H1 (cell line): Measurements from ENCODE around the gene MYLK.

Experiments
- CHD2 ChIP-seq: IDR thresholded peaks from 2 replicates; pipeline ENCODE4 v1.6.1; 2012; ENCODE audit warnings: low read length, improper control_type of control experiment
- HDAC6 ChIP-seq: IDR thresholded peaks from one replicate; pipeline ENCODE4 v1.7.1; 2012; ENCODE audit warnings: low read depth, mild to moderate bottlenecking, inconsistent platforms, low read length, moderate library complexity
- JUND ChIP-seq: IDR thresholded peaks from 2 replicates; pipeline ENCODE4 v1.6.1; 2011; ENCODE audit warnings: mild to moderate bottlenecking, improper control_type of control experiment, low read length
- SIN3A ChIP-seq, 2 experiments: IDR thresholded peaks in 1 of 2; conservative IDR thresholded peaks in 1 of 2; 2 replicates each; pipeline ENCODE4 v1.6.1; 2011 to 2012; ENCODE audit warnings: low read length in 2 of 2, improper control_type of control experiment in 1 of 2, low read depth in 1 of 2, mild to moderate bottlenecking in 1 of 2
- SIX5 ChIP-seq: IDR thresholded peaks from 2 replicates; pipeline ENCODE4 v1.6.1; 2011; ENCODE audit warnings: mild to moderate bottlenecking, low read depth, low read length
- SP1 ChIP-seq: IDR thresholded peaks from 2 replicates; pipeline ENCODE4 v1.6.1; 2011; ENCODE audit warnings: low read depth, low read length
- TF ChIP-seq, protein P1 (sequence below), 3 experiments: IDR thresholded peaks; 1 replicate in 2 of 3; 2 replicates in 1 of 3; pipeline versions ENCODE4 v1.5.1 to v1.6.1; 2011; ENCODE audit warnings: low read length in 3 of 3, mild to moderate bottlenecking in 3 of 3, inconsistent platforms in 2 of 3, low read depth in 1 of 3, moderate library complexity in 1 of 3; ENCODE audit not compliant: insufficient read depth in 1 of 3; ENCODE audit errors: control extremely low read depth in 1 of 3

DNA sequence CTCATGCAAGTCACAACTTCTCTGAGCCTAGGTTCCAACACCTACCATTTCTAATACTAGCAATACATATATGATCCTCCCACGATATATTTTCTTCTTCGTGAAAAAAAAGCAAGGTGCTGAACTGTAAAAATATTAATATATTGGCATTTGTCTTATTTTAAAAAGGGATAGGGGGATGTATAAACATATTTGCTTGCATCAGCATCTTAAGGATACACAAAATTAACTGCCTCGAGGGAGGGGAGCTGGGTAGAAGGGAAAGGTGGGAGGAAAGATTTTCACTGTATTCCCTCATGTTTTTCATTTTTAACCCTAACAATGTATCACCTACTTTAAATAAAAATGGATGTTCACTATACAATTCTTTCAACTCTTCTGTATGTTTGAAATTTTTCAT is 300.6 kb downstream of the MYLK start:
- no peak for TF ChIP-seq SIX5
- no peak for TF ChIP-seq JUND
- TF ChIP-seq CHD2: no peak
- TF ChIP-seq, protein P1, sequence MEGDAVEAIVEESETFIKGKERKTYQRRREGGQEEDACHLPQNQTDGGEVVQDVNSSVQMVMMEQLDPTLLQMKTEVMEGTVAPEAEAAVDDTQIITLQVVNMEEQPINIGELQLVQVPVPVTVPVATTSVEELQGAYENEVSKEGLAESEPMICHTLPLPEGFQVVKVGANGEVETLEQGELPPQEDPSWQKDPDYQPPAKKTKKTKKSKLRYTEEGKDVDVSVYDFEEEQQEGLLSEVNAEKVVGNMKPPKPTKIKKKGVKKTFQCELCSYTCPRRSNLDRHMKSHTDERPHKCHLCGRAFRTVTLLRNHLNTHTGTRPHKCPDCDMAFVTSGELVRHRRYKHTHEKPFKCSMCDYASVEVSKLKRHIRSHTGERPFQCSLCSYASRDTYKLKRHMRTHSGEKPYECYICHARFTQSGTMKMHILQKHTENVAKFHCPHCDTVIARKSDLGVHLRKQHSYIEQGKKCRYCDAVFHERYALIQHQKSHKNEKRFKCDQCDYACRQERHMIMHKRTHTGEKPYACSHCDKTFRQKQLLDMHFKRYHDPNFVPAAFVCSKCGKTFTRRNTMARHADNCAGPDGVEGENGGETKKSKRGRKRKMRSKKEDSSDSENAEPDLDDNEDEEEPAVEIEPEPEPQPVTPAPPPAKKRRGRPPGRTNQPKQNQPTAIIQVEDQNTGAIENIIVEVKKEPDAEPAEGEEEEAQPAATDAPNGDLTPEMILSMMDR (IDR thresholded peaks at IDR 0.05; ENCODE audit: control extremely low read depth in 1 of 3, insufficient read depth in 1 of 3, low read depth in 1 of 3, low read length in 3 of 3): no peak
- TF ChIP-seq SIN3A (conservative IDR thresholded peaks at IDR 0.05 in 1 of 2, IDR thresholded peaks at IDR 0.05 in 1 of 2; ENCODE audit: low read depth in 1 of 2, low read length in 2 of 2): no peak
- no peak for TF ChIP-seq HDAC6
- TF ChIP-seq SP1: no peak
